ENCODE results near the gene VILL. TPM values are rescaled to one million over a fixed set of nuclear protein-coding genes. Genes with fewer than 3 reads are reported as not detected.
"Not testable (repeated sequence)": the region's sequence is repeated elsewhere in the genome, so short reads cannot be mapped to it uniquely, and the experiment has no call there.

The VILL gene
- total RNA-seq, 1 experiment from 2014 or later, result 0.84 TPM

DNA sequence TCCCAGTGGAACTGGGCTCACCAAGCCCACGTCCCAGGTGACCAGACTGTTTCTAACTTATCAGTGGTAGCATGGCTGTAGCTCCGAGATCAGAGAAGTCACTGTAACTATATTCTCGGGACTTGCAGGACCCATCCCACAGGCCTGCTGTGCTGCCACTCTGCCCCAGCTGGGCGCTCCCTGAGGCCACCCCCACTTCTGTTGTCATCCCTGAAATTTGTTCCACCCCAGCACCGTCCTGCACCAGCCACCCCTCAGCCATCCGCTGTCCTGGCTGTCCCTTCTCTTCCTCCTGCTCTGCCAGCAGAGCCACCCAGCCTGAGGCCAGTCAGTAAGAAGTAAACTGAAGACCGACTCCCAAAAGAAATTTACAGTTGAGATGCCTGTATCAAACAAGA lies 33.0 kb upstream of the VILL start:
- DNase-seq (ENCODE audit: low read depth), result no peak
- in situ Hi-C loops (cut with HindIII; ENCODE audit: low pct_unique_long_range_greater_than_20kb, low sequenced_read_pairs), result no loop called here

DNA sequence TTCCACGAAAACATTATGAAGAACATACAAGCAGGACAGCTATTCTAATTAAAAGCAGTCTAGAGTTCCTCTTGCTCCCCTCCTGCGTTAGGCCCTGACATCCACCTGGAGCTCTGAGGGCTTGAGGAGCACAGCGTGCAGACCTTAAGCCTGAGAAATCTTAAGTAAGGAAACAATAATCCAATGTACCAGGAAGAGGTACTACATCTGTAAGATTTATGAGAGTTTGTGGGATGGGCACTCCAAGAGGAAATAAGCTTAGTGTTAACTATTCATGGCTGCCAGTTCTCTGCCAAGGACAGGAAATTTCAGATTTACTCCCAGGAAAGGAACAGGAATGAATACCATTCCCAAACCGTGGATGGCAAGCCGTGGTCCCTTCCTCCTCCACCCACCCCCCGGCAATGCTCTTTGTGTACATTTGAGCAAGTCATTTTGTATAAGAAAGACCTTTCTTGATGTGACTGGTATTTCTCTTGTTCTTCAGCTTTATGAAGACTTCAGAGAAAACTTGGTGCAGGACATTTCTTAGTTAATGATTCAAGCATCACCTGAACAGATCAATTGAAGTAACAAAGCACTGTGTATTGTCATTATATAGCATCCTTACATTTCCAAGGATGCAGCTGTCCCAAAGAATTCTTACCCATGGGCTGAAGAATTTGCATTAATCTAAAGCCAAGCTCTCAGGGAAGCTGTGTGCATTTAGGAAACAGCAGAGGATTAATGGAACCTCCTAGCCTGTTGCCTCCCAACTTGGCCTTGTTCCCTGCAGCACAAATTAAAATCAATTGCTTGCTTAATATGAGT lies 28.8 kb upstream of the VILL start:
- no peak for DNase-seq (ENCODE audit: low read depth)
- in situ Hi-C loops (cut with HindIII; ENCODE audit: low pct_unique_long_range_greater_than_20kb, low sequenced_read_pairs), result no loop called here

DNA sequence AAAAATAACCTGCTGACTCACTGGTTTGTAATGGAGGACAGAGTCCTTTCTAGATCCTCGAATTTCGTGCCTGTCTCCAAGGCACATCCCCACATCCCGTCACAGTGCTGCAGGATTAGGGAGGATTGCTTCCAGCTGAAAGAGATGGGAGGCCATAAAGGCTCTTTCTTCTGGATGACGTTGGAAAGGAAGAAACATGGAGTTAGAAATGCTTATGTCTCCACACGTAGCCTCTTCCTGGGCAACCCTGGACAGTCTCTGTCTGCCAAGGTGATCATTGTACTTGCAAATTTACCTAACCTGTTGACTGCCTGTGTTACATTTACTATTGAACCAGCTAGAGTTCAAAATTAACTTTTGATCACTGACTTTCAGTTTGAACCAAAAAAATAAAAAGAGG lies 27.6 kb upstream of the VILL start:
- in situ Hi-C loops (cut with HindIII; ENCODE audit: low pct_unique_long_range_greater_than_20kb, low sequenced_read_pairs), result no loop called here
- DNase-seq (ENCODE audit: low read depth), result no peak

DNA sequence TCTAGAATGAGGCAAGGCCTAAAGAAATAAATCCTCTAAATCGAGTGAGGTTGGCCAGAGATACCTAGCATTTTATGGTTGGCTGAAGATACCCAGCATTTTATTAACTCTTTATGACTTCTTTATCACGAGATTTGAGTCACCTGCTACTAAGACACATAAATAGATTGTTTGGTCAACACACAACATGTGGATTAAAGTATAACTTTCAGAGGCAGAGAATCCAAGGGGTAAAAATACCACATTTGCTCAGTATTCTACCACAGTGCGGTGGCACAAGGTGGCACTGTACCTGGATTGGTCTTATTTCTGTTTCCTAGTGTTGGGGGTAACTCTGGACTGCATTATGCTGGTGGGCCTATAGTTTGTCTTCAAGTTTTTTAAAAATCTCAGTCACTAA lies 27.0 kb upstream of the VILL start:
- in situ Hi-C loops (cut with HindIII; ENCODE audit: low pct_unique_long_range_greater_than_20kb, low sequenced_read_pairs), result no loop called here
- peak; percentile 66 for DNase-seq (ENCODE audit: low read depth)

DNA sequence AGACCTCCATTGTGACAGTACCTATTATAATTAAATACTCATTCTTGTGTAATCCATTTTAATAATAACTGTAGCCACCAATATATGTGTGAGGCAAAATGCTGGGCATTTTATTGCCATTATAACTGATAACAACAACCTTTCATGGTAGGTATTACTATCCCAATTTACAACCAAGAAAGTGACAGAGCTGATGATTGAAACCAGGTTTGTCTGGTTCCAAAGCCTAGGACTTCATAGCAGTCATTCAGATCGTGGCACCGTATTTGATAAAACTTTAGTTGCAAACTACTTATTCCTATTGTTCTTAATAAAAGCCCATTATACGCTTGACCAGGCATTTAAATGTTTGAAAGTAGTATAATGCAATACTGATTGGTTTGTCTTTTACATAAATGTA lies 26.4 kb upstream of the VILL start:
- DNase-seq (ENCODE audit: low read depth), result no peak
- in situ Hi-C loops (cut with HindIII; ENCODE audit: low pct_unique_long_range_greater_than_20kb, low sequenced_read_pairs), result no loop called here

DNA sequence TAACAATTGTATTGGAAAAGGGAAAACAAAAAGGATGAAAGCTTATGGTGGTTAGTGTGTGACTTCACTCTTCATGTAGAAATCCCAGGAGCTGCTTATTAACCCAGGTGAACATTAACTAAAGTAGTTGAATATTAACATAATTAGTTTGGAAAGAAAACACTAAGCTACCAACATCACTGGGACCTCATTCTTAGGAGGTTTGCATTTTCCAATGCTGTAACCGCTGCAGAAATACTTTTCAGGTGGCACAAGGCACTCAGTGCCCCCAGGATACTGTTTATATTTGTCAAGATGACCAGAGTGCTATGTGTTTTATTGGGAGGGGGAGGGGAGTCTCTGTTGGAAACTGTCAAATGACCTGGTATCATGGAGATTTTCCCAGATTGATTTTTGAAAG lies 25.9 kb upstream of the VILL start:
- DNase-seq (ENCODE audit: low read depth), result peak; percentile 91
- in situ Hi-C loops (cut with HindIII; ENCODE audit: low pct_unique_long_range_greater_than_20kb, low sequenced_read_pairs), result no loop called here

DNA sequence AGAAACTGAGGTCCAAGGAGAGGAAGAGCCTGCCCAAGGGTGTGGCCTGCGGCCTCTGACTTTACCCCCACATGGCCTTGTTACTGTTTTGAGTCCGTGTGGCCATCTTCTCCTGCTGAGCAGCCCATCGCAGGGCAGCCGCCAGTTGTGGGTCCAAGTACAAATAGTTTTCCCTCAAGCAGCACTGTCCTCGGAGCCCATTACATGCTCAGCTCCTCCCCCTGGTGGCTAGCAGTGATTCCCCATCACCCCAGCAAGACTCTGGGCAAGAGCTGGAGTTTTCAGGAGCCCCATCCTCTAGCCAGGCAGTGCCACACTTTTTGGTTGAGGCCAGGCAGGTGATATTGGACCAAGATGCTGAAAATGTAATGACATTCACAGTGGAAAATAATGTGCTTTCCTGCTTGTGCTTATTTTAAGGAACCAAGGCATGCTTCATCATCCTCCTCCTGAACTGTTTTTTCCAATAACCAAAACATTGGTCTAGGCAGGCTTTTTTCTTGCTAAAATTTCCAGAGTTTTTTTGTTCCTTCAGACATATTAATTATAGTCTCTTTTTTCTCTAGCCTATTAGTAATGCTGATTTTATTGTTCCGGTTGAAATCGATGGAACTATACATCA lies 23.2 kb upstream of the VILL start:
- DNase-seq (ENCODE audit: low read depth), result no peak
- in situ Hi-C loops (cut with HindIII; ENCODE audit: low pct_unique_long_range_greater_than_20kb, low sequenced_read_pairs), result no loop called here

DNA sequence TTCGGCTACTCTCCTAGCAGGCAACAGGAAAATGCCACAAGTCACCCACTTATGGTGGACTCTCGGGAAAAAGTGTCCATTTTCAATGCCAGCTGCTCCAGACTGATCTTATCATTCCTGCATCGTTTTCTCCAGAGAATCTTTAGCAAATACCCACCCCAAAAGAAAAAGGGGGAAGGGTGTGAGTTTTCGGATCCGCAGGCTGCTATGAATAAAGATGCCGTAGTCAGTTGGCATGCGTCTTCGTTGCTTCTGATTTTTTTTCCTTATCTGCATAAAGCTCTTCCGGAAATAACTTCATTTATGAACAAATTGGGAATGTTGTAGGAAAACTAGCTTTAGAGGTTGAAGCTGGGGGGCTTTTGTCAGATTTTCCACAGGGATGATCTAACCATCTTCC lies 22.4 kb upstream of the VILL start:
- DNase-seq (ENCODE audit: low read depth), result no peak
- in situ Hi-C loops (cut with HindIII; ENCODE audit: low pct_unique_long_range_greater_than_20kb, low sequenced_read_pairs), result no loop called here

DNA sequence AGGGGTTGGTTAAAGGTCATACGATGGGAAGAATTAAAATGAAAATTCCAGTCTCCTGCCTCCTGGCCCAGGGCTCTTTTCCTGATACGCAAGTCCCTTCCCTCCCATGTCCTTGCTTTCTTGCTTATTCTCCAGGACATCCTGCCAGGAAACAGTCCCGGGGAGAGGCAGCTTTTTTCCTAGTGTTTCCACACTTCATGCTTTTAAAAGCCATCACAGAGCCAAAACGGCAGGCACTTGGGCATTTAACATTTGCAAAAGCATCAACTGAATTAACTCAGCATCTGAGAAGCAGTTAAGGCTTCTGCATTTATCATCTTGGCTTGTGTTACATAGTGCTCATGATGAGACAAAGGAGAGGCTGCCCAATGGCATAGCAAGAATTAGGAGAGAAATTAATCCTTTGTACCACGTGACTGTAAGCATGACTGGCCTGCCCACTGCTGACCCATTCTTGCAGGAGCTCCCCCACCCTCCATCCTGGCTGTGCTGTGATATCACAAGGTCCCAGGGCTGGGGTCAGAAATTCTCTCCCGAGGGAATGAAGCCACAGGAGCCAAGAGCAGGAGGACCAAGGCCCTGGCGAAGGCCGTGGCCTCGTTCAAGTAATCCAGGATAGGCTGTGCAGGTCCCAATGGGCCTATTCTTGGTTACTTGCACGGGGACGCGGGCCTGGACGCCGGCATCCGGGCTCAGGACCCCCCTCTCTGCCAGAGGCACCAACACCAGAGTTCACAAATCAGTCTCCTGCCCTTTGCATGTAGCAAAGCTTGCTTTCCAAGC lies 21.6 kb upstream of the VILL start:
- no peak for DNase-seq (ENCODE audit: low read depth)
- in situ Hi-C loops (cut with HindIII; ENCODE audit: low pct_unique_long_range_greater_than_20kb, low sequenced_read_pairs), result no loop called here

DNA sequence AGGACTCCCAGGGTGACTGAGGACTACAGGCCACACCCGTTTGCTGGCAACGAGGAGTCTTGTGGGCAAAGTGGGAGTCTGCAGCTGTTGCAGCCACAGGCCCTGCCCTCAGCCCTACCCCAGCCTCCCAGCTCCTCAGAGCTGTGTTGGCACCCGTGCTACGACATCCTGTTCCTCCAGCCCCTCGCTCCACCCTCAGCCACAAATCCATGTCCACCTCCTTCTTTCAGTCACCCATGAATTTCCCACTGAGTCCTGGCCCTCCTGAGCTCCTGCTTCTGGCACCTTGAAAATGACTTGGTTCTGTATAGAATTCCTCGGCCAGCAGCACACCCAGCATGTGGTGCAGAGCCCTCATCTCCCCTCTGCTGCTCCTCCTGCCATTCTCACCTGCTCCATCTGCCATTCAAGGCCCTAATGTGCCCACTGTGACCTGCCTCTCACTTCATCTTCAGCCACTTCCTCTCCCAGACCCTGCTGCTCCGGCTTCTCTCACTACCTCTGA lies 20.9 kb upstream of the VILL start:
- in situ Hi-C loops (cut with HindIII; ENCODE audit: low pct_unique_long_range_greater_than_20kb, low sequenced_read_pairs), result no loop called here
- DNase-seq (ENCODE audit: low read depth), result no peak

DNA sequence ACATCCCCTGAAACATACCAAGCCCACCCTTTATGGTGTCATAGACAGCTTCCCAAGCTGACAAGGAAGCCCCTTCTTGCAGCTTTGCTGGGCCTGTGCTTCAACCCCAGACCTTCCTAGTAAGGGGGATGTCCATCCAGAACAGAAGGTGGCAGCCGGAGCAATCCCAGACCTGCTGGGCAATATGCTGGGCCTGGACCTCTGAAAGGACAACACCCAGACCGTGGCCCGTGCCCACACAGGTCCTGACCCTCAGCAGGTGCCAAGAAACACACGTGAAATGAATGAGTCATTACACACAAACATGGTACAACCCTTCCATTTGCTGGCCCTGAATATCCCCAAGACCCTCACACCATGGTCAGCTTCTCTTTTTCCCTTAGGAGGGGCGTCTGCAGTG lies 19.8 kb upstream of the VILL start:
- in situ Hi-C loops (cut with HindIII; ENCODE audit: low pct_unique_long_range_greater_than_20kb, low sequenced_read_pairs), result no loop called here
- DNase-seq (ENCODE audit: low read depth), result no peak

DNA sequence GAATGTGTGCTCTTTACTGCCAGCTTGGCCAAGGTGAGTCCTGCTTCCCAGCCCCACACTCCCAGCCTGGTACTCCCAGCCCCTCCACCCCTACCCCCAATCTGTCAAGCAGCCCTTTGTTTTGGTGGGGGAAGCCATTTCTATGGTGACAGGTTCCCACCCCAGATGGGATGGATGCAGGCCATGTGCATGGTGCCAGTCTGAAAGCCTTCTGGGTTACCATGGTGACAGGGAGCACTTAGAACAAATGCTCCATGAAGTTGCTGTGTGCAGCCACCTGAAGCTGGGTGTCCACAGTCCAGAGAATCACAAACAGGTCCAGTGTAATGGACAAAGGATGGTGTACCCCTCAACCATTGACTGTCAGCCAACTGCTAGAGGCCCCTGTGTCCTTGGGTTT lies 19.1 kb upstream of the VILL start:
- in situ Hi-C loops (cut with HindIII; ENCODE audit: low pct_unique_long_range_greater_than_20kb, low sequenced_read_pairs), result no loop called here
- DNase-seq (ENCODE audit: low read depth), result no peak

DNA sequence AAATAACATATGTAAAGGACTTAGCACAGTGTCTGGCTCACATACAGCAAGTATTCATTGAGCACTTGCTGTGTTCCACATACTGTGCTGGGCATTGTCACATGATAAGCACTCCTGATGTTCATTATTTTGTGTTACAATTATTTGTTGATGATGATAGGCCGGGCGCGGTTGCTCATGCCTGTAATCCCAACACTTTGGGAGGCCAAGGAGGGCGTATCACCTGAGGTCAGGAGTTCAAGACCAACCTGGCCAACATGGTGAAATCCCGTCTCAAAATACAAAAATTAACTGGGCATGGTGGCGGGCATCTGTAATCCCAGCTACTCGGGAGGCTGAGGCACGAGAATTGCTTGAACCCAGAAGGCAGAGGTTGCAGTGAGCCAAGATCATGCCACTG lies 18.5 kb upstream of the VILL start:
- in situ Hi-C loops (cut with HindIII; ENCODE audit: low pct_unique_long_range_greater_than_20kb, low sequenced_read_pairs); DNase-seq (ENCODE audit: low read depth): not testable (repeated sequence)

DNA sequence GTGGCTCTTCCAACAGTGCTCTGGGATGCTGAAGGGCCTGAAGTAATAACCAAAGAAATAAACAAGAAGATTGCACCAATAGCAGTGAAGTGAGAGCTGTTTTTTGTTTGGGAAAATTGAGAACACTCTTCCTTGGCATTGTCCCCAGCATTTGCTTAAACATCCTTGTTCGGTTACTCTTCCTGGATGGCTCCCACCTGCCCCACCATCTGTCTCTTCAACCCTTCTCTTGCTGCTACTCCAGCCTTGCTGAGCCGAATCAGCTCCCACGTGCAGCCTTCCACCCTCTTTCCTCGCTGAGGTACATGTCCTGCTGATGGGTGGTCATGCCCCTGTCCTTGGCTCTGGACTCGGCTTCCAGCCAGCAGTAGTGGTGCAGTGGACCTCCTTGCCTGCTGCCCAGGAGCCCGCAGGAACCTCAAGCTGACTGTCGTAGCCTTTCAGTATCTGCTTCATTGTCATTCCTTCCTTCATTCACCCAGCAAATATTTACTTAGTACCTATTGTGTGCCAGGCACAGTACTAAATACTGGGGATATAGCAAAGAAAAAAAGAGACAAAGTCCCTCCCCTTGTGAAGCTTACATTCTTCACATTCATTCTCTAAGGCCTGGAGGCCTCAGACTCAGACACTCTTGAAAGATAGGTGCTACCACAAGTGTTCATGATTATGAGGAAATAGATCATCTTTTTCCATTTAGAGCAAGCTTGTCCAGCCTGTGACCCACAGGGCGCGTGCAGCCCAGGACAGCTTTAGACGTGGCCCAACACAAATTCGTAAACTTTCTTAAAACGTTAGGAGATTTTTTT lies 17.1 kb upstream of the VILL start:
- in situ Hi-C loops (cut with HindIII; ENCODE audit: low pct_unique_long_range_greater_than_20kb, low sequenced_read_pairs), result no loop called here
- DNase-seq (ENCODE audit: low read depth), result no peak

DNA sequence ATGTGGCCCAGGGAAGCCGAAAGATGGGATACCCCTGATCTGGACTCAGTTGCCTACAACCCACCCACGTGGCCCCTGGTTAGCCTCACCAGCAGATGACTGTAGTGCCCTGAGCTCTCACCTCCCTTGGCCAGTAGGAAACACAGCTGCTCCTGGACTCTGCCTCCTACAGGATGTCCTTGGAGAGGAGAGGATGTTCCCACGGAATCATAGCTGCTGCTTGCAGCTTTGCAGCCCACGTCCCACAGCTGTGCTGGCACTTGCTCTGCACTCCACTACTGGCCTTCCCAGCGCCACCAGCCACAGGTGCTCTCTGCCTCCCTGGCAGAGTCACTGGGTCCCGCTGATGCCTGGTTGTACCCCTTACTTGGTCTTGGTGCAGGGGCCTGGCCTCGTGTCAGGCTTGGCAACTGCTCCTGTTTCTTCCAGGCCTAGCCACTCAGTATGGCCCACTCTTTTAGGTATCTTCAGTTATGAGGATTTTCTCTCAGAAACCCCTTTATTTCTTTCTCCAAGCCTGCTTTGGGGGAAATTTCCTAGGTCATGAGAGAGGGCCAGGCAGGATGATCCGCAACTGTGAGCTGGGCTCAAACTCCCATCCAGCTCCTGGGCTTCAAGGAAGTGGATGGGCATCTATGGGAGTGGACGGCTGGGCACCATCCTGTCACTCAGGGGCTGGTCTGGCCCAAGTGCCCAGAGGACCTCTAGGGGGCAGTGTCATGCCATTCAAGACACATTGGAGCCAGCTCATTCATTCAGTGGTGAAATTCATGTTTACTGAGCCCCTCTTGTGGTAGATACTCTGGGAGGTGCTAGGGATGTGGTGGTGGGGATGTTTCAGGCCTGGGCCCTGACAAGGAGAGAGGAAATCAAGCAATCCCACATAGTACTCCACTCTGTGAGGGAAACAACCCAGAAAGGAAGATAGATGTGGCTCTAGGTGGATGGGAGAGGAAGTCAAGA lies 16.2 kb upstream of the VILL start:
- in situ Hi-C loops (cut with HindIII; ENCODE audit: low pct_unique_long_range_greater_than_20kb, low sequenced_read_pairs), result no loop called here

DNA sequence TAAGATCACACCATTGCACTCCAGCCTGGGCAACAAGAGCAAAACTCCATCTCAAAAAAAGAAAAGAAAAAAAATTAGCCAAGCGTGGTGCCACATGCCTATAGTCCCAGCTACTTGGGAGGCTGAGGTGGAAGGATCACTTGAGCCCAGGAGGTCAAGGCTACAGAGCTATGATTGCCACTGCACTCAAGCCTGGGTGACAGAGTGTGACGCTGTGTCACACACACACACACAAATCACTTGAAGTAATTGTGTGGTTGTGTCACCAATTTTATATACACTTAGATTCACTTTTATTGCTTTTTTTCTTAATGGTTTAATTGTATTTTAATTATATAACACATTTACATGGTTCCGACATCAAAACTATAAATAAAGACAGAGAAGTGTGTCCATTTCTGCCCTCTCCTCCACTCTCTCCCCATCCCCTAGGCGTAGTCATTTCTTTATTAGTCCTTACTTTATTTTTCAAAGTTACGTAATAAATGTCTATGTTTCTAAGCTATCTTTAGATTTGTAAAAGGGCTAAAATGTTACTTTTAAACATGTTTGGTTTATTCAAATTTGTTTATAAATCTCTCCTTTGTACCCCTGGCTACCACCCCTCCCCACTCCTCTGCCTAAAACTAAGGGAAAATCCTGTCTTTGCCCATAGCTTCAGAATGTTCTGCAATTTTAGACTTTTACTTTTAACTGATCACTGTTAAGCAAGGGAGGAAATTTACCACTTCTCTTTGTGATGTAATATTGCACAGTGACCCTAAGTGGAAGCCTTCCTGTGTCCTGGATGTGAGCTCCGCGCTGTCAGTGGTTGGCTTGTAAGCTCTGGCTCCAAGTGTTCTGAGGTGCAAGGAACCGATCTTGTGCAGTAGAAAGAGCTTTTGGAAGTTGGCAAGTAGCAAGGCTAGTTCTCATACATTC lies 10.8 kb upstream of the VILL start:
- in situ Hi-C loops (cut with HindIII; ENCODE audit: low pct_unique_long_range_greater_than_20kb, low sequenced_read_pairs), result no loop called here
- DNase-seq (ENCODE audit: low read depth), result no peak

More for the DNA sequence above, 16.2 kb upstream of the VILL start:
- DNase-seq (ENCODE audit: low read depth), result peak; percentile 28
